OCI-LY7 (cell line): ENCODE data around the gene SOX14. TPM values are rescaled to one million over a fixed set of nuclear protein-coding genes. Genes with fewer than 3 reads are reported as not detected.

ENCODE experiments used
- BruUV-seq: library from RNA; stranded (reverse); fragments of 400-500 nt; replicated peaks from 2 replicates; lab custom pipeline; 2021; lab: Mats Ljungman, UMichigan
- CTCF ChIA-PET: fragments of 300-600 bp; sonication (Branson Sonifier 250); formaldehyde crosslinking; loops from one replicate; lab custom pipeline; 2022; ENCODE audit warnings: antibody characterized with exemption; ENCODE audit not compliant: unreplicated experiment; lab: Charles Lee
- POLR2A ChIA-PET: fragments of 300-600 bp; sonication (Branson Sonifier 250); formaldehyde crosslinking; loops from one replicate; lab custom pipeline; 2022; ENCODE audit warnings: antibody characterized with exemption; lab: Charles Lee
- DNase-seq: peaks from one replicate; pipeline ENCODE4 v3.0.0-alpha.2; 2015; ENCODE audit warnings: low spot score
- H2AFZ ChIP-seq: fragments of 200-600 bp; sonication (generic), shearing (Covaris generic); 2 replicates; pipeline ENCODE4 v1.6.1; 2014; ENCODE audit warnings: mild to moderate bottlenecking, antibody characterized with exemption, low read length, moderate library complexity
- H3K27ac ChIP-seq: fragments of 200-600 bp; sonication (generic); 2 replicates; pipeline ENCODE4 v1.5.1; 2014; ENCODE audit warnings: mixed run types, low read depth, mild to moderate bottlenecking, moderate library complexity, low read length, inconsistent platforms; ENCODE audit not compliant: poor library complexity, severe bottlenecking
- H3K36me3 ChIP-seq: fragments of 200-600 bp; sonication (generic); 2 replicates; pipeline ENCODE4 v1.6.1; 2014; ENCODE audit warnings: mild to moderate bottlenecking, antibody characterized with exemption, low read length, moderate library complexity, mixed read lengths; ENCODE audit not compliant: insufficient read depth
- H3K4me1 ChIP-seq: fragments of 200-600 bp; sonication (generic); 2 replicates; pipeline ENCODE4 v1.5.1; 2014; ENCODE audit warnings: mild to moderate bottlenecking, low read length; ENCODE audit not compliant: insufficient read depth, poor library complexity, severe bottlenecking
- H3K4me2 ChIP-seq: fragments of 200-600 bp; sonication (generic); 2 replicates; pipeline ENCODE4 v1.6.1; 2014; ENCODE audit warnings: mild to moderate bottlenecking, low read length
- H3K4me3 ChIP-seq: fragments of 200-600 bp; sonication (generic); 2 replicates; pipeline ENCODE4 v1.5.1; 2014; ENCODE audit warnings: mild to moderate bottlenecking, low read depth, low read length; ENCODE audit not compliant: poor library complexity, severe bottlenecking
- H3K79me2 ChIP-seq: fragments of 200-600 bp; sonication (generic); 2 replicates; pipeline ENCODE4 v1.6.1; 2016; ENCODE audit warnings: low read depth, mild to moderate bottlenecking, low read length, moderate library complexity, mixed read lengths; ENCODE audit not compliant: insufficient read depth
- H3K9me2 ChIP-seq: fragments of 200-600 bp; sonication (generic); 2 replicates; pipeline ENCODE4 v1.6.1; 2016; ENCODE audit warnings: mild to moderate bottlenecking, low read length, mixed read lengths; ENCODE audit not compliant: insufficient read depth
- H3K9me3 ChIP-seq: fragments of 200-600 bp; sonication (generic); 2 replicates; pipeline ENCODE4 v1.6.1; 2014; ENCODE audit warnings: mild to moderate bottlenecking, mixed run types, low read length, mixed read lengths
- H4K20me1 ChIP-seq: fragments of 200-600 bp; sonication (generic); 2 replicates; pipeline ENCODE4 v1.6.1; 2014; ENCODE audit warnings: mild to moderate bottlenecking, antibody characterized with exemption, low read length, moderate library complexity, mixed read lengths; ENCODE audit not compliant: insufficient read depth
- CTCF ChIP-seq: fragments of 200-600 bp; sonication (generic); conservative IDR thresholded peaks from 2 replicates; pipeline ENCODE4 v1.5.1; 2014; ENCODE audit warnings: mild to moderate bottlenecking, antibody characterized with exemption, low read length, moderate library complexity, mixed read lengths
- EZH2phosphoT487 ChIP-seq: fragments of 200-600 bp; sonication (generic); IDR thresholded peaks from 2 replicates; pipeline ENCODE4 v1.6.1; 2018; ENCODE audit warnings: low read depth, borderline replicate concordance, mild to moderate bottlenecking, mixed run types, antibody characterized with exemption, low read length, moderate library complexity, mixed read lengths
- intact Hi-C: fragments of 100-400 bp; cut with micrococcal nuclease; formaldehyde crosslinking; loops from one replicate; pipeline ENCODE4 v1.10.0; 2022; ENCODE audit not compliant: unreplicated experiment
- total RNA-seq, 2 experiments: library from RNA; depleted of rRNA in 1 of 2; stranded (reverse); fragments of >200 nt in 1 of 2; shearing (Covaris generic) in 1 of 2; gene quantifications; 2 replicates each; pipeline ENCODE4 v1.2.3, GENCODE V29; 2014 to 2022

The SOX14 gene
- total RNA-seq, 2 experiments from 2014 or later, result not detected

- DNase-seq, result no peak
- Histone ChIP-seq H2AFZ (no peak overlapping the region), H3K79me2 (no peaks in the 10 kb centered on the region), H3K4me2 (no peak overlapping the region), H3K4me3 (no peak overlapping the region), H3K27ac (no peak overlapping the region), H4K20me1 (no peaks in the 10 kb centered on the region), H3K4me1 (no peaks in the 10 kb centered on the region), H3K9me3 (no peaks in the 10 kb centered on the region), H3K36me3 (no peaks in the 10 kb centered on the region), H3K9me2 (no peaks in the 10 kb centered on the region)
- ChIA-PET POLR2A (no interaction called here), CTCF (no interaction called here)
- TF ChIP-seq CTCF (no peak), EZH2phosphoT487 (no peak)
- intact Hi-C loops, result no loop called here
- no TSS peak for BruUV-seq
Measured at GRCh38 chr3:137803215-137803614, 39.1 kb downstream of the SOX14 start.

GRCh38 chr3:137807998-137808397 is 43.9 kb downstream of the SOX14 start:
- no peaks in the 10 kb centered on the region for H3K9me2 ChIP-seq
- BruUV-seq, result no TSS peak
- TF ChIP-seq EZH2phosphoT487, result no peak
- no peak for TF ChIP-seq CTCF
- H3K9me3 ChIP-seq, result no peaks in the 10 kb centered on the region
- POLR2A ChIA-PET, result no interaction called here
- no peaks in the 10 kb centered on the region for H4K20me1 ChIP-seq
- intact Hi-C loops, result no loop called here
- H3K27ac ChIP-seq, result no peak overlapping the region
- DNase-seq, result no peak
- H3K36me3 ChIP-seq, result no peaks in the 10 kb centered on the region
- CTCF ChIA-PET, result no interaction called here
- no peaks in the 10 kb centered on the region for H3K4me1 ChIP-seq
- H3K4me2 ChIP-seq, result no peak overlapping the region
- no peak overlapping the region for H2AFZ ChIP-seq
- H3K79me2 ChIP-seq, result no peaks in the 10 kb centered on the region
- H3K4me3 ChIP-seq, result no peak overlapping the region

GRCh38 chr3:137809509-137809908 is 45.4 kb downstream of the SOX14 start:
- TF ChIP-seq CTCF (no peak), EZH2phosphoT487 (no peak)
- Histone ChIP-seq H3K79me2 (no peaks in the 10 kb centered on the region), H3K9me2 (no peaks in the 10 kb centered on the region), H3K27ac (no peak overlapping the region), H3K4me3 (no peak overlapping the region), H3K36me3 (no peaks in the 10 kb centered on the region), H2AFZ (no peak overlapping the region), H3K4me2 (no peak overlapping the region), H3K9me3 (no peaks in the 10 kb centered on the region), H3K4me1 (no peaks in the 10 kb centered on the region), H4K20me1 (no peaks in the 10 kb centered on the region)
- CTCF ChIA-PET, result no interaction called here
- POLR2A ChIA-PET, result no interaction called here
- intact Hi-C loops, result no loop called here
- no TSS peak for BruUV-seq
- no peak for DNase-seq
